BJ (cell line): ENCODE results near the gene IFNL2. TPM values are rescaled to one million over a fixed set of nuclear protein-coding genes. Genes with fewer than 3 reads are reported as not detected.

Source experiments
- CTCF ChIA-PET: fragments of 350-600 bp; formaldehyde crosslinking; extraction: SDS; loops from one replicate; lab custom pipeline; 2021; ENCODE audit warnings: antibody characterized with exemption, inconsistent platforms; lab: Yijun Ruan, JAX
- POLR2A ChIA-PET: fragments of 300-600 bp; sonication (Branson Sonifier 250); formaldehyde crosslinking; extraction: SDS; loops from one replicate; lab custom pipeline; 2021; ENCODE audit warnings: antibody characterized with exemption; lab: Charles Lee
- DNase-seq: peaks from one replicate; pipeline ENCODE4 v3.0.0-alpha.2; 2011; ENCODE audit warnings: low read depth
- H3K27me3 ChIP-seq: 2 replicates; pipeline ENCODE4 v1.6.0; 2011; ENCODE audit warnings: low read length; ENCODE audit not compliant: control insufficient read depth, insufficient read depth
- H3K36me3 ChIP-seq: 2 replicates; pipeline ENCODE4 v1.5.1; 2011; ENCODE audit warnings: low read length; ENCODE audit not compliant: control insufficient read depth, insufficient read depth
- H3K4me3 ChIP-seq: 2 replicates; pipeline ENCODE4 v1.5.1; 2011; ENCODE audit warnings: low read depth, mild to moderate bottlenecking, control low read depth, low read length
- polyA plus RNA-seq: library from polyadenylated mRNA; depleted of rRNA; stranded (reverse); fragments of >200 nt; gene quantifications from 2 replicates; pipeline ENCODE4 v1.2.3, GENCODE V29; 2011
- TF ChIP-seq, protein P1 (sequence below): IDR thresholded peaks from 2 replicates; pipeline ENCODE4 v1.5.1; 2011; ENCODE audit warnings: low read depth, mild to moderate bottlenecking, control low read depth, inconsistent platforms, low read length, moderate library complexity; ENCODE audit not compliant: insufficient read depth

IFNL2 gene
- polyA plus RNA-seq, 1 experiment: not detected

DNA sequence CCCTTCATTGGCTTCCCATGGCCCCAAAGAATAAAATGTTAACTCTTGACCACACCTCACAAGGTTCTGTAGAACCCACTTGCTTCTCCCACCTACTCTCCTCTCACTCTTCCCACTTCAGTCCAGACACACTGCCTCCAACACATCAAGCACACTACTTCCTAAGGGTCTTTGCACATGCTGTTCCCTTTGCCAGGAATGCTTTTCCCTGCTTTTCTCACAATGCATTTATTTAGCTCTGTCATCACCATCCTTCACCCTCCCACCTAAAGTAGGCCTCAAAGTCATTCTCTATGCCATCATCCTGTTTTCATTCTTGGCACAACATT, 36.0 kb downstream of the IFNL2 start:
- H3K27me3 ChIP-seq: peaks cover 22% of the 10 kb centered on the region
- TF ChIP-seq, protein P1, sequence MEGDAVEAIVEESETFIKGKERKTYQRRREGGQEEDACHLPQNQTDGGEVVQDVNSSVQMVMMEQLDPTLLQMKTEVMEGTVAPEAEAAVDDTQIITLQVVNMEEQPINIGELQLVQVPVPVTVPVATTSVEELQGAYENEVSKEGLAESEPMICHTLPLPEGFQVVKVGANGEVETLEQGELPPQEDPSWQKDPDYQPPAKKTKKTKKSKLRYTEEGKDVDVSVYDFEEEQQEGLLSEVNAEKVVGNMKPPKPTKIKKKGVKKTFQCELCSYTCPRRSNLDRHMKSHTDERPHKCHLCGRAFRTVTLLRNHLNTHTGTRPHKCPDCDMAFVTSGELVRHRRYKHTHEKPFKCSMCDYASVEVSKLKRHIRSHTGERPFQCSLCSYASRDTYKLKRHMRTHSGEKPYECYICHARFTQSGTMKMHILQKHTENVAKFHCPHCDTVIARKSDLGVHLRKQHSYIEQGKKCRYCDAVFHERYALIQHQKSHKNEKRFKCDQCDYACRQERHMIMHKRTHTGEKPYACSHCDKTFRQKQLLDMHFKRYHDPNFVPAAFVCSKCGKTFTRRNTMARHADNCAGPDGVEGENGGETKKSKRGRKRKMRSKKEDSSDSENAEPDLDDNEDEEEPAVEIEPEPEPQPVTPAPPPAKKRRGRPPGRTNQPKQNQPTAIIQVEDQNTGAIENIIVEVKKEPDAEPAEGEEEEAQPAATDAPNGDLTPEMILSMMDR: no peak
- CTCF ChIA-PET: interaction anchor here (0.7 kb wide), 1 partner anchor 8 kb away, joined by 3 read pairs; the partner anchor contains the start of gene IFNL1

DNA sequence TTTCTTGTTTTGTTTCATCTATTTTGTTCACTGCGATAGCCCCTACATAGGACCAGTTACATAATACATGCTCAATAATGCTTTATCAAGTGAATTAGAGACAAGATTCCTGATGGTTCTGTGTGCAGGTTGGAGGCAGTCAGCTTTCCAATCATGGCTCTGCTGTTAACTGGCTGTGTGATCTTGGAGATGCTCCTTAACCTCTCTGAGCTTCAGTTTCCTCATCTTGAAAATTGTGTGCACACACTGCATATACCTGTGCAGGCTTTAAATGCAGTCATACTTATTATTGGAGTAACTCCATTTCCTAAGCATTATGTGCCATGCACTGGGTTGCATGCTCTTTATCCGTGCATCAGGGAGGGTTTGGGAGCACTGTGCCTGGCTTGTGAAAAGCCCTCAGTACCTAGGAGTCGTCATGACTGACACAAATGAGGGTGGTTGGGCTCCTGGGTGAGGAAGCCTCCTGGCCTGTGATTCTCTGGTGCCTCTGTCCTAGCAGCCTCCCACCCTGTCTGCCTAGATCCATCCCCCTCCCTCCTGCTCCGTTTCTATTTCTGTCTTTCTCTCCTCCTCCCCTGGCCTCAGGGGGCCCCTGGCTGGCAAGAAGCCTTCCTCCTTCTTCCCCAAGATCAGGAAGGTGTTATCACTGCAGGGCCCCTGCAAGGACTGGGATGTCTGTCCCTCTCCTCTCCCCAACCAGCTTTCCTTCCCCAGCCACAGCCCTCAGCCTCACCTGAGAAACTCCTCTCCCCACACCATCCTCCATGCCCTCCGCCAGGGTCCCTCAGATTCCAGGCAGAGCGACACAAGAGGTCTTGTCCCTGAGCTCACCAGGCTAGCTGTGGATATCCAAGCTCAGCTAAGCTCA, 36.7 kb downstream of the IFNL2 start:
- peaks cover 22% of the 10 kb centered on the region for H3K27me3 ChIP-seq
- no peaks in the 10 kb centered on the region for H3K36me3 ChIP-seq

More for the DNA sequence above, 36.0 kb downstream of the IFNL2 start:
- Histone ChIP-seq H3K4me3 (no peak overlapping the region), H3K36me3 (no peaks in the 10 kb centered on the region)
- POLR2A ChIA-PET: no interaction called here
- DNase-seq: no peak

DNA sequence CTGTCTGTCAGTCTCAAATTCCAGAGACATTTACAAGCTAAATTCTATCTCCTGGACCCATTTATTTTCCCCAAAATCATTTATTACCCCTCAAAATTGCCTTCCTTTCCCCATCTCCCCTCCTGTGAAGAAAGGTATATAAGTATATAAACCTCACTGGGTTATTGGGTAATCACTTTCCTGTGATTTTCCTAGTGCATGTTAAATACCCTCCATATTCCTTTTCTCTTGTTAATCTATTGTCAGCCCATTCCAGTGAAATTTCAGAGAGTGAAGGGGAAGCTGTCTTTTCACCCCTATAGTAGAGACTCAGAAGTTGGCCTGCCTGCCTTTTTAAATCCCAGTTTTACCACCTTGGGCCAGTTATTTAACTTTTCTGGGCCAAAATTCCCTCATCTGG, 37.9 kb downstream of the IFNL2 start:
- H3K36me3 ChIP-seq: no peaks in the 10 kb centered on the region
- TF ChIP-seq, protein P1: no peak
- H3K27me3 ChIP-seq: peaks cover 20% of the 10 kb centered on the region
- ChIA-PET POLR2A (no interaction called here), CTCF (no interaction called here)
- no peak for DNase-seq
- H3K4me3 ChIP-seq: no peak overlapping the region

More for the DNA sequence above, 36.7 kb downstream of the IFNL2 start:
- DNase-seq: no peak
- ChIA-PET POLR2A (no interaction called here), CTCF (interaction anchor here (1.3 kb wide), 1 partner anchor 93 kb away, joined by 3 read pairs; no protein-coding TSS in a partner anchor)
- H3K4me3 ChIP-seq: no peak overlapping the region
- TF ChIP-seq, protein P1: no peak

DNA sequence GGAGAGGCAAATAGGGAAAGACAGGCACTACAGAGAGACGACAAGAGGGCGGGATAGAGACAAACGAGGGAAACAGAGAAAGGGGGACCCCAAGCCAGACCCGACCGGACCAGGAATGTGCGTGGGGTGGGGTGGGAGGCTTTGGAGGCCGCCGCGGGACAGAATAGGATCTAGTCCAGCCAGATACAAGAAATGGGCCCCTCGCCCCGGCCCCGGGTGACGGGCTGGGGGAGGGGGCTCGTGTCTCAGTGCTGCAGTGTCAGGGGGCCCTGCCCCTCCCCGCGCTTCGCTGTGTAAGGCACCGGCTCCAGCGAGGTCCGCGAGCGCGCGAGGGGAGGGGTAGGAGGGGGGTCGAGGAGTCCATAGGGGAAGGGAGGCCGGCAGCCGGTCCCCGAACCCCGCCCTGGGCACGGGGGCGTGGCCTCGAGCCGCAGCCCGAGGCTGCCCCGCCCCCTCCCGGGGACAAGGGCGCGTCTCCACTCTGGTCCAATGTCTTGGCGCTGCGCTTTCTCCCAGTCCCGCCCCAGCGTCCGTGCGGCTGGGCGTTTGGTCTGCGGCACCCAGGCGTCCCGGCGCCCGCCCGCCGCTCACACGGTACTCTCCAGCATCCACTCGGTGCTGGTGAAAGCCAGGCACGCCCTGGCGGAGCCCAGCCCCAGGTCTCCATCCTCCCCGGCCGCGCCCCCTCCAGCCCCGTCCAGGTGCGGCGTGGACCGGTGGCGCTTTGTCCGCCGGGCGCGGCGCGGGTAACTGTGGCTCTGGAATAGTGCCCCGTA, 39.0 kb downstream of the IFNL2 start:
- DNase-seq: no peak
- ChIA-PET POLR2A (no interaction called here), CTCF (no interaction called here)
- Histone ChIP-seq H3K27me3 (peaks cover 19% of the 10 kb centered on the region), H3K4me3 (no peak overlapping the region), H3K36me3 (no peaks in the 10 kb centered on the region)
- TF ChIP-seq, protein P1: no peak
